ENCODE measurements around the gene DNAAF5.

The DNAAF5 gene

DNA sequence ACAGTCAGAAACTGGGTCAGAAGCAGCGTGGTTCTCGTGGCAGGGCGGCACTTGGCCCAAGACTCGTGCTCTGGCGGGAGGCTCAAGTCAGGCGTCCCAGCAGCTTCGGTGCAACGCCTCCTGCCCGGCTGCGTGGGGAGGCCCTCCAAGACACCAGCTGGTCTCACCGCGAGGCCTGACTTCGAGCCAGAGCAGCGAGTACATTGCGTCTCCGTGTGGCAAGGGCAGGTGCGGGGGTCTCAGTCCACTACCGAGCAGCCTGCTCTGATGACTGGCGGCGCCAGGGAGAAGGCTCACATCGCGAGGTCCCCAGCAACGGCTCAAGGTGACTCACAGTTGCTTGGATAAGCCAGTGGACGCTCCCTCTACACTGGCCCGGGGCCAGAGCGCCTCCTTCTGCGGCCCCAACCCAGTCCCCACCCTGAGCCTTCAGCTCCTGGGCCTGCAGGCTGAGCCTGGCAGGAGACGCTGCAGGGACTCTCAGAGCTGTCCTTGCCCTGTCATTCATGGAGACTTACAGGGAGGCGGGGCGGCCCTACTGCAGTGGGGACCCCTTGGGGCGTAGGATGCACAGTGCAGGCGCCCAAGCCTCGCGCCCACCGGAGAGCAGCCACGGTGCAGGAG is 42.5 kb downstream of the DNAAF5 start:
- peak; percentile 37 for DNase-seq (ENCODE audit: low spot score)

DNA sequence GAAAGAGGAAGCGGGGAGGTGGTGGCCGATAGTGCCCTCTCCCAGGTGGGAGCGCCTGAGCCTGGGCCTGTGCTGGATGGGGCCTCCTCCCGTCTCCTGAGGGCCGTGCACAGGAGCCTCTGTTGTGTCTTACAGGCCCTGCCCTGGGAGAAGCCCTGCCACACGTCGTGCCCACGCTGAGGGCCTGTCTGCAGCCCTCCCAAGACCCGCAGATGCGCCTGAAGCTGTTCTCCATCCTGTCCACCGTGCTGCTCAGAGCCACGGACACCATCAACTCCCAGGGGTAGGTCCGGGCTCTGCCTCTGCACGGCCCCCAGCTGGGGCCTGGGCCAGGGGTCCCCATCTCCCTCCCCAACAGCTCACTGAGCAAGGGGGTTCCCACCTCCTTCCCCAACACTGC is 43.8 kb downstream of the DNAAF5 start:
- no peak for DNase-seq (ENCODE audit: low spot score)

DNA sequence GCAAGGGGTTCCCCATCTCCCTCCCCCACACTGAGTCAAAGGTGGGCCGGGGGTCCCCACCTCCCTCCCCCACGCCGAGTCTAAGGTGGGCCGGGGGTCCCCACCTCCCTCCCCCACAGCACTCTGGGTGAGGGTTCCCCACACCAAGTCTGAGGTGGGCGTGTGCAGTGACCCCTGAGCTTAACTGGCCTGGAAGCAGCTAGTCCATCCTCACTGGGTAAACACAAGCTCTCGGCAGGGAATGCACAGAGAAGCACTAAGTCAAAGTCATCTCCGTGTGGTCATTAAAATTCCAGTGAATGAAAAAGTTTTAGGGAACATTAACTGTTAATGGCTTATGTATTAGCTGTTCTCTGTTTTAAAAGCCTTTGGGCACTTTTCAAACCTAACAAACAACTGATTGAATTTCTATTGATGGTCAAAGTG is 44.3 kb downstream of the DNAAF5 start:
- DNase-seq (ENCODE audit: low spot score) = no peak

DNA sequence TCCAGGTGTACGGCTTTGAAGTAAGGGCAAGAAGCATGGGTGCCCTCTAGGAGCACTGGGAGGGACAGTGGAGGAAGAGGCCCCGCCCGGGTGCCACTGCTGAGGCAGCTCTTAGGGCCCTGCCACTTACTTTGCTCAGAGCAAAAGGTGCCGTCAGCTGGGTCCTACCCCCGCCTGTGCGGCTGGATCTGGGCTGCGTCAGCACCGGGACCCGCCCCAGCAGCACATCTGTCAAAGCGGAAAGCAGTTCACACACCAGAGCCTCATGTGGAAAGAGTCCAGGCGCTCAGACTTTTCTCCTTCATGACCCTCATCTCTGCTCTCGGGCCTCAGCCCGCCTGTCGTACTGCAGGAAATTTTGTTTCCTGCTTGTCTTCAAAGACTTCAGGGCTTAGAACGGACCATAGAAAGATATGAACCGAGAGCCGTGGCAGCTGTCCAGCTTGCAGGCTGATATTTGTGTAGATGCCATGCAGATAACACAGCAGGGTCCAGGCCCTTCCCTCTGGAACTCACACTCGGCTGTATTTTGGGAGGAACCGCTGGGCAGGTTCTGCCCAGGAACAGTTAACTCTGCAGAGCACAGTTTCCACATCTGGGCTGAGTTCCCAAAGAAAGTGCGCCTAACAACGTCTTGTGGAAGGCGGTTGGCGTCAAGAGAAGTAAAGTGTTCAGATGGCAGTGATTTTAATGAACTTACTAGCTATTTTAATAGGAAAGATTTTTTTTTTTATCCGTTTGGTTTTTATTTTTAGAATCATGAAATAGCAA is 44.9 kb downstream of the DNAAF5 start:
- no peak for DNase-seq (ENCODE audit: low spot score)

DNA sequence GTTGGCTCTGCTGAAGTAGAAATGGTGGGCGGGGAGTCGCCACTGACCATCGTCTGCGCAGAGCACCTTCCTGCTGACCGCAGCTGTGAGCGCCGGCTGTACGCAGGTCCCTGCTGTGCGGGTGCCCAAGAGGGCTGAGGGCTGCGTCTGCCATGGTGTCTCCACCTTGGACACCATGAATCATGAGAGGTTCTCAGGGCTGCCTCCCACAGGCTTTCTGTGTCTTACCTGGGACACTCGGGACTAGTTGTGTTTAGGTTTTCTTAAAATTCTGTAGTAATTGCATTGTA is 45.5 kb downstream of the DNAAF5 start:
- DNase-seq (ENCODE audit: low spot score) = no peak

DNA sequence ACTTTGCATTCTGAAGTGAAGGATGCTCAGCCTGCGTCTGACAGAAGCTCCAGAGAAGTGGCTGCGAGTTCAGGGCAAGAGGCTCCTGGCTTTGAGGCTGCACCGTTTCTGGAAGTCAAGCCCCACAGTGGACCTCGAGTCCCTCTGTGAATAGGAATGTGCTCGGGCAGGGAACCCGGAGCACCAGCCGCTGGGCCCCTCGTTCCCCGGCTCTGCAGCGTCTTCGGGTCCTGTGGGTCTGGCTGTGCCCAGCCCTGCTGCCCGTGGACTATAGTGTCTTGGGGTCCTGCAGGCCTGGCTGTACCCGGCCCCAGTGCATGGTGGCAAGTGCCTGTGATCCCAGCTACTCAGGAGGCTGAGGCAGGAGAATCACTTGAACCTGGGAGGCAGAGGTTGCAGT is 45.9 kb downstream of the DNAAF5 start:
- DNase-seq (ENCODE audit: low spot score) = no peak

DNA sequence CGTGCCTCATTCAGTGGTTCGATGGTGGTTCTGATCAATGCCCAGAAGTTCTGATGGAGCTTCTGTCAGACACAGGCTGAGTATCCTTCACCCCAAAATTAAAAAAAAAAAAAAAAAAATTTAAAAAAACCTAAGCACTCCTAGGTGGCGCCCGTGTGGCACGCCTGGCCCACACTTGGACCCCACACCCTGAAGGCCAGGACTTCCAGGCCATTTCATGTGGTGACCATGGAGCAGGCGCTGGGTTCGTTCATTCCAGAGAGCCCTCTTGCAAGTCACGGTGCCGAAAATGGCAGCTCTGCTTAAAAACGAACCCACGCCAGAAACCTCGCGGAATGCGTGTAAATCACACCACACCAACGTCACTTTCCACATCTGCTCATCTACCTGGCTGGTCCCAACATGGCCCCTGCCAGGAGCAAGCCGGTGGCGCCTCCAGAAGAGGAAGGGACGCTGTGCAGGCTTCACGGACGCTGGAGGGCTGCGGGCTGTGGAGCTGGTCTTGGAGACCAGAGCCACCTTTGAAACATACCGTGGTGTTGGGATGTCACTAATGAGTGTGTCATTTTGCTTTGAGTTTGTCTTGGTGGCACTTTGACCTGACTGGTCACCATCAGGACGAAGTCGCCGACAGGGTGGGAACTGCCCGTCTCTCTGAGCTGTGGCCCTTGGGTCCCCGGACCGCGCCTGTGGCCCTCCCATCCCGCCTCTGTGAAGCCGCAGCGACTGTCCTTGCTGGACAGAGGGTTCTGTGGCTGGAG is 46.5 kb downstream of the DNAAF5 start:
- no peak for DNase-seq (ENCODE audit: low spot score)

DNA sequence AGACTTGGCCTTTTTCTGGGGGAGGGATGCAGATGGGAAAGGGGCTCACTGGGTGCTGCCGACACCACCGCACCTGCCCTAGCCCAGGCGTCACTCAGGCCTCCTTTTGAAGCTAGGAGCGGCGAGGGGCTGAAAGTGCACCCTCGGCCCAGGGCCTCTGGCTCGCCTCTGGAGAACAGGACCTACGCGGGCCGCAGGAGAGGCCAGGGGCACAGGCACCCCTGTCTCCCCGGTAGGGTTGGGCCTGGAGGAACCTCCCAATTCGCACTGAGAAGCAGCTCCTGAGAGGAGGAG is 47.1 kb downstream of the DNAAF5 start:
- DNase-seq (ENCODE audit: low spot score) = no peak

DNA sequence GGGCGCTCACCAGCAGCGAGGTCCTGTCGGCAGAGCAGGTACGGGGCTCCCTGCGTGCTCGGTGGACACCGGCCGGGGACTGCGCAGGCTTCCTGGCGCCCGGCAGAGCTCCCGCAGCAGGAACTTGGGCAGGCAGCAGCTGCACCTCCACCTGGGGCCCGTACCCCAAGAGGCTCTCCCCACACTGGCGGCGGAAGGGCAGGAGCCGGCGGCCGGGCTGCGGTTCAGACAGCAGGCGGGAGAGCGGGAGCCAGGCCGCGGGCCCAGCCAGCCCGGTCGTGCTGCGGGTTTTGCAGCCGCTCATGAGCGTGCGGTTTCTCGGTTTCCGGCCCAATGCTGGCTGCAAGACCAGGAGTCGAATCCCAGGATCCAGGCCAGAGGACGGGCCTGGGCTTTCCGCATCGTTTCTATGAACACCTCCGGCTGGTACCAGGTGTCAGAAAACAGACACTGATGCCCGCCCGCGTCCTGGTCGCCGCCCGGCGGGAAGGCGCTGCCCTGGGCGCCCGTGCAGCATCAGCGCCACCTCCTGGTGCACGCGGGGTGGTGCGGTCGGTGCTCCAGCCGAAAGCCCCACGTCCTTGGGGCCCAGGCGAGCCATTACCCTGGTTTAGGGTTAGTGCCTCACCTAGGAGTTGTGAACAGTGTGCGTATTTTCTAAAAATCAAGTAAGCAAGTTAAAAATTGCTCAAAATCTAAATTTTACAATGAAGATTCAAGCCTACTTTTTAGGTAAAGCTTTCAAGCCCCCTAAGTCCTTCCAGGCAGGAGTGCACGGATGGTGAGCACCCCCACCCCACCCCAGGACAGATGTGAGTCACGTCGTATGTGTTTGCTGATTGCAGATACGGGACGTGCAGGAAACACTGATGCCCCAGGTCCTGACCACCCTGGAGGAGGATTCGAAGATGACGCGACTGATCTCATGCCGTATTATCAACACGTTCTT is 47.9 kb downstream of the DNAAF5 start:
- DNase-seq (ENCODE audit: low spot score) = peak; percentile 61

DNA sequence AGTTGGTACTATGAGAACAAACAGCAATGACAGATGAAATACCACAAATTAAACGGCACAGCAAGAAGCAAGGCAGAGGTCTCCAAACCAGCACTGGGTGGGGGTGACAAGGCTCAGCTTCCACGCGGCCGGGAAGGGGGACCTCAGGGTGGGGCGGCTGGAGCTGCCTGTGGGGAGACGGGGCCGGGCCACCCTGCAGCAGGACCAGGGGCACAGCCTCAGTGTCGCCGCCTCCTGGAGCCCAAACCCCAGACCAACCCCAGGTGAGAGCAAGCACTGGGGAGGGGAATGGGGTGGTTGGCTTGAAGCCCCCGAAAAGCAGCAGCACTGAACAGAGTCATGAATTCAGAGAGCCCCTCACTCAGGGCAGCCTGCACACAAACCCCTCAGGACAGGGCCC is 49.9 kb downstream of the DNAAF5 start:
- no peak for DNase-seq (ENCODE audit: low spot score)

DNA sequence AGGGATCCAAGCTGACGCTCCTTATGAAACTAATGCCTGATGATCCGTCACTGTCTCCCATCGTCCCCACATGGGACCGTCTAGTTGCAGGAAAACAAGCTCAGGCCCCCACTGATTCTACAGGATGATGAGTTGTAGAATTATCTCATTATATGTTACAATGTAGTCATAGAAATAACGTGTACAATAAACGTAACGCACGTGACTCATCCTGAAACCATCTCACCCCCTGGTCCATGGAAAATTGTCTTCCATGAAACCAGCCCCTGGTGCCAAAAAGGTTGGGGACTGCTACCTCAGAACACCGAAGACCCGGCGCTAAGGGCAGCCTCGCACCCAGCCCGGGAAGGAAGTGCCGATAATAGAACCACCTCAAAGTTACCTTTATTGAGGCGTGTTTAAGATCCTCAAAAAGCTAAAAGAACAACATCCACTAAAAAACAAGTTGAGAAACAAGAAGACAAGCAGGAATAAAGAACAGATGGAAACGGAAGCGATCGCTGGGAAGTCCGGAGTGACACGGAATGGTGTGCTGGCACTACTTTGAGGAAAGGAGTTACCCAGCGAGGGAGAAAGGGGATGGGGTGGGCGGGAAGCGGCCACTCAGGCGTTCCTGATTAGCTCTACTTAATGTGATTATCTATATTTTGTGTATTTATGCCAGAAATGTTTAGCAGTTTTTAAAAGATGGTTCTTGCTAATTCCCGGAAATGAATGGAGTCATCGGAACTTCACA is 50.7 kb downstream of the DNAAF5 start:
- DNase-seq (ENCODE audit: low spot score) = no peak

DNA sequence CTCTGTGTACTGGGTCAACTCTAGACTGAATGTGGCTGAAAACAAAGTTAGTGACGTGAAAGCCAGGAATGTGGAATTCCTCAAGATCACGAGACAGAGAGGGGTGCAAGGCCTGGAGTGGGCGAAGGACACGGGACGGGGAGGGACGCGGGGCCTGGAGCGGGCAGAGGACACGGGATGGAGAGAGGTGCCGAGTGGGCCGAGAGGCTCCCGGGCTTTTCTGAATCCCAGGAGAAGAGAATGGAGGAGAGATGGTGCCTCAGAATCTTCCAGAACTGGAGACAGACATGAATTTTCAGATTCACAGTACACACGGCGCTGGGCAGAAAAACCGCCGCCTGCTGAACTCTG is 51.2 kb downstream of the DNAAF5 start:
- DNase-seq (ENCODE audit: low spot score) = no peak

DNA sequence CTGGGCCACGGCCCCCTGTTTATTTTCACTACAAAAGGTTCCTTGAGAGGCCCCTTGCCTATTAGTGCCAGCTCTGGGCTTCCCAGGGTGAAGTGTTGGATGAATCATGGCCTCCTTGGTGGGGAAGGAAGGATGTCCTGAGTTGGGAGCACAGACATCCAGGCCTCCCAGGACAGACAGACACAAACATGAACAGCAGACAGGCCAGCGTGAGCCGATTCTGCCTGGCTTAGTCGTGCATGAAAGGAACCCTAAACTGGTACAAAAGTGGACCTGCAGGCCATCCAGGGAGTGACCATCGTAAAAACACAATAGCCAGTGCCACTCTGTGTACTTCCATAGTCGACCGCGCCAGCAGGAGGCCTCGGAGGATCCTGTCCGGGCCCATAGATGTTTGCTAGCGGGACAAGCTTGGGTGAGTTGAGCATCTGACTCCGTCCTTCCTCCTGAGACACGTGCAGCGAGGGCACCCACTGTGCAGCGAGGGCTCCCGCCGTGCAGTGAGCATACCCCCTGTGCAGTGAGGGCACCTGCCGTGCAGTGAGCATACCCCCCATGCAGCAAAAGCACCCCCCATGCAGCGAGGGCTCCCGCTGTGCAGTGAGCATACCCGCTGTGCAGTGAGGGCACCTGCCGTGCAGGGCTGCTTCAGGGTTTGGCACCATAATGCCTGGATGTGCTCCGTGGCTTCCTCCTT is 51.9 kb downstream of the DNAAF5 start:
- DNase-seq (ENCODE audit: low spot score) = no peak

DNA sequence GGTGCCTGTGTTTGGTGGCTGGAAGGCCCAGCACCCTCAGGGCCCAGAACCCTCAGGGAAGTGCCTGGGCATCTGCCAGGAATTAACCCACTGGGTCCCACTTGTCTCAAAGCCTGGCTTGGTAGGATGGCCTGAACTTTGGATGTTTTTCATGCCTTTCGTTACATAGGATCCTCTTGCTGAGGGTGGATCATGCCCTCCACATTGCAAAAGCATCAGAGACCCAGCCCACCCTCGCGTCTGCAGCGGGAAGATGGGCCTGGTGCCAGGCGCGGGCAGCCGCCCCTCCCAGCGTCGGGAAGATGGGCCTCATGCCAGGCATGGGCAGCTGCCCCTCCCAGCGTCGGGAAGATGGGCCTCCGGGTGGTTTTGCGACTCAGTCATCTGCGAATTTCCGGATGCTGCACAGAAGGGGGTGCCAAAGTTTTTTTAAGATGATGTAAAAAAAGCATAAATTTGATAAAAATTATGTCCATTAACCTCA is 52.5 kb downstream of the DNAAF5 start:
- no peak for DNase-seq (ENCODE audit: low spot score)

DNA sequence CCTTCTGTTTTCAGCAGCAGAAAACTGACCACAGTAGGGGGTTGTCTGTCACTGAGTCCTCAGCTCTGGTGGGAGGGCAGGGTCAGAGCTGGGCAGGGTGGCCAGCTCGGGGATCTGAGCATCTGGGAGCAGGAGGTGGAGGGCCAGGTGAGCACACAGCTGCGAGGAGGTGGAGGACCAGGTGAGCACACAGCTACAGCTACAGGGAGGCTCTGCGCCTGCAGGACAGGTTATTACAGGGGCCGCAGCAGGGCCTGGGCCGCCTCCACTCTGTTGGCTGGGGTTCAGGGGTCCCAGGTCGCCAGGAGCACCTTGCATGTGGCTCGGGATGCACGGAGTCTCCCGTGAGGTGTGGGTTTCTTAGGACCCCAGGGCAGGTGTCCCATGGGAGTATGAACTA is 53.0 kb downstream of the DNAAF5 start:
- no peak for DNase-seq (ENCODE audit: low spot score)

DNA sequence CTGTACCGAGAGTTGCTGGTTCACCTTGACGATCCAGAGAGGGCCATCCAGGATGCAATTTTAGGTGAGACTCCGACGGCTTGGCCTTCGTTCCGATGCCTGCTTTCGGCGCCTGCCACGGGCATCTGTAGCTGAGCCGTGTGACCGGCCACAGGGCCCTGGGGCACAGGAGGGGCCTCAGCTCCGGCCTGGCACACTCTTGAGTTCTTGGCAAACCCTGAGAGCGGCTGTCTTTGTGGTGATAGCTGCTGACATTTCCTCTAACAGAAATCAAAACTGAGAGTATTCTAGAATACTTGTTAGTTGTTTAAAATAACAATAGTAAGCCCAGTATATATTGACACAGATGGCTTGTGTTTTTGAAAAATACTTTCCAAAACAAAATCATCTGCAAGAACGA is 53.6 kb downstream of the DNAAF5 start:
- no peak for DNase-seq (ENCODE audit: low spot score)

DNA sequence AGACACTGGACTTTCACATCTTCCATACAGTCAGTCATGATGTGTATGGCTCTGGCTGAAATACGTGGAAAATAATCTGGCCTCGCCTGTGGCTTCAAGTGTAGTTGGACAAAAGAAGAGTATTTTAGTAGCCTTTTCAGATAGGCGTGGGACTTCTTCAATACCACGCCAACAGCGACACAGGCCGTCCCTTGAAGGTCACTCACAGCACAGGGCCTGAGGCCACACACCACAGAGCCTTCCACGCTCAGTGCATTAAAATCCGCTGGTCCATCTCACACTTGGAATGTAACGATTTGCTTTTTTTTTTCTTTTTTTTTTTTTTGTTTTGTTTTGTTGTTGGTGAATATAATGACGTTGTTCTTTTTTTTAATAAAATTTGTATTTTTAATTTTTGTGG is 54.0 kb downstream of the DNAAF5 start:
- DNase-seq (ENCODE audit: low spot score) = no peak

DNA sequence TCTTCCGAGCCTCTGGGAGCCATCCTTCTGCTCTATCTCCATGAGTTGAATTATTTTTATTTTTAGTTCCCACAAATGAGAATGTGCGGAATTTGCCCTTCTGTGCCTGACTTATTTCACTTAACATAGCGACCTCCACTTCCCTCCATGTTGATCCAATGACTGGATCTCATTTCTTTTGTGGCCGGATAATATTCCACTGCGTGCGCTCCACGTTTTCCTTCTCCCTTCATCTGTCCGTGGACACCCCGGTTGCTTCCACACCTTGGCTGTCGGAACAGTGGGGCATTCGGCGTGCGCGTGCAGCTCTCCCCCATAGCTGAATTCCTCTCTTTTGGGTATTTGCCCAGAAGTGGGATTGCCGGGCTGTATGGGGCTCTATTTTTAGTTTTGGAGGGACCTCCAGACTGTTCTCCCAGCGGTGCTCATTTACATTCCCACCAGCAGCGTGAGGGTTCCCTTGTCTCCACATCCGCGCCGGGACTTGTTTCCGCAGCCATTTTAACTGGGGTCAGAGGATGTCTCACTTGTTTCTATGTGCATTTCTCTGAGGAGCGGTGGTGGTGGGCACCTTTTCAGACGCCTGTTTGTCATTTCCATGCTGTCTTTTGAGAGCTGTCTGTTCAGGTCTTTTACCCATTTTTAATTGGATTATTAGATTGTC is 54.8 kb downstream of the DNAAF5 start:
- DNase-seq (ENCODE audit: low spot score) = no peak

DNA sequence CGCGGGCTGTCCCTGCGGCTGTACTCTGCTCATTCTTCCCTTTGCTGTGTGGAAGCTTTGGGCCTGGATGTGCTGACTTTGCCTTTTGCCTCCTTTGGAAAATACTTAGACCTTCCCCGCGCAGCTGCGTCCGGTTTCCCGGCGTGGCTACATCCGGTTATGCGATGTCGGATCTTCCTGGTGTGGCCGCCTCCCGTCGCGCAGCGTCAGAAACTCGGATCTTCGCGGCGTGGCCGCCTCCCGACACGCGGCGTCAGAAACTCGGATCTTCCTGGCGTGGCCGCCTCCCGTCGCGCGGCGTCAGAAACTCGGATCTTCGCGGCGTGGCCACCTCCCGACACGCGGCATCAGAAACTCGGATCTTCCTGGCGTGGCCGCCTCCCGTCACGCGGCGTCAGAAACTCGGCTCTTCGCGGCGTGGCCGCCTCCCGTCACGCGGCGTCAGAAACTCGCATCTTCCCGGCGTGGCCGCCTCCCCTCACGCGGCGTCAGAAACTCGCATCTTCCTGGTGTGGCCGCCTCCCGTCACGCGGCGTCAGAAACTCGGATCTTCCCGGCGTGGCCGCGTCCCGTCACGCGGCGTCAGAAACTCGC is 55.5 kb downstream of the DNAAF5 start:
- DNase-seq (ENCODE audit: low spot score) = no peak
